Dedifferentiated amniotic fluid mesenchymal stem cell (primary cell): ENCODE data around the gene LGMN.
"Not testable (repeated sequence)": the region's sequence is repeated elsewhere in the genome, so short reads cannot be mapped to it uniquely, and the experiment has no call there.

ENCODE experiments used
- DNase-seq: peaks from one replicate; pipeline ENCODE4 v3.0.0-alpha.2; 2016; ENCODE audit errors: extremely low spot score

The LGMN gene

DNA sequence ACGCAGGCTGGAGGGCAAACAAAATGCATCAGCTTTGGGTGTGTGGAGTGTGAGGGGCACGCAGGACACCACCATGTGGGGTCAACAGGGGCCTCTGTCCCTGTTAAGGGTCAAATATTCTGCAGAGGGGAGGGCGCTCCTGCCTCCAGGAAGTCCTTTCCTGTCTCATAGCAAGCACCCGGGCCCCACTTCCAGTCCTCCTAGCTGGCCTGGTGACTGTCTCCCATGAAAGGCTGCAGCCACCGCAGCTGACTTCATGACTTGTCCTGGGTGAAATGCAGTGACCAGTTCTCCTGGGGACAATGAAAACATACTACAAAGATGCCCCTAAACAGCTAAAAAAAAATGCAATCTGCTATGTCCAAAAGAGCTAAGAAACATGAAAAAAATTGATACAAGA lies 53.6 kb downstream of the LGMN start:
- no peak for DNase-seq

DNA sequence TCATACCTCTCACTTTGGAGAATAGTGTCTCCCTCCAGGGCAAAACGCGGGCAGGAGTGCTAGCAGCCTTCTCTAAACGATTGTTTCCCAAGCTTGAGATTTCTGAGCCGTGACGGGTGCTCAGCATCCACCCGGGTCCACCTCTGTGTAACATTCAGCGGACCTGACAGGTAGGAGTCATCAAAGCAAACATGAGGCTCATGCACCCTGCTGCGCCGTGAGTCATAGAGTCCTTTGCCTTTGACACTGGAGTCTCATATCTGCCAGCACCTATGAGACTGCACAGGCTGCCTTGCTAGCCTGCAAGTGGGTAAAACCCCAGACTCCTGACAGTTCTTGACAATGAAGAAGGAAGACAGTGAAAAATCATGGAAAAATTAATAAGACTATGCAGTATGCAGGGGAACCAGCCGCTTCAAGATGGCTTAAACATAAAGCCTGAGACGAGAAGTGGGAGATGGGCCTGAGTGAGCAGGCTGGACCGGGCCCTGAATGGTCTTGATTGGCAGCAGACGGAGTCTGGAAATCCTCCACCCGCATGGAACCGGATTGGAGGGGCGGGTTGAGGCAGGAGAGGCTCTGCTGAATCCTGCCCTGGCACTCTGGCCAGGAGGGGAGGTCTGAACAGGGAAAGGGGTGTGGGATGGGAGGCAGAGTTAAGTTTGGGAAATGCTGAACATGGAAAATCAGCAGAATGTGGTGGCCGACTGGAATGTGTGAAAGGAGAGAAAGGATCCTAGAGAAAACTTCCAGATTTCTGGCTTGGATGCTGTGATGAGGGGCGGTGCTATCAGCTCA lies 54.2 kb downstream of the LGMN start:
- DNase-seq = no peak

DNA sequence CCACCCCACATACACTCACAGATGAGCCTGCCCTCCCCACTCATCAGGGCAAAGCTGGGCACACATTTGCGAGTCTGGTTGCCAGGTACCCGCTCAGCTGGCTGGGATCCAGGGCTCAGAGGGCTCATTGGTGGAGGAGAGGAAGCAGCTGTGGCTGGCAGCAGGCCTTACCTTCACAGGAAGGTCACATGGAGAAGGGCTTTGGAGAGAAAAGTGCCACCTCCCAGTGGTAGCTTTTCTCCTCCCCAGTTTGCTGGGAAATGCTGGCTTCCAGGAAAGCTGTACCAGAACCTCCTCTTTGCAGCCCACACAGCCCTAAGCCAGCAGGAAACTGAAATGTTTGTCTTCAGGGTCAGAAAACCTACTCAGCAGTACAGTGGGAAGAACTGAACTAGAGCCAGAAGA lies 55.6 kb downstream of the LGMN start:
- DNase-seq = no peak

DNA sequence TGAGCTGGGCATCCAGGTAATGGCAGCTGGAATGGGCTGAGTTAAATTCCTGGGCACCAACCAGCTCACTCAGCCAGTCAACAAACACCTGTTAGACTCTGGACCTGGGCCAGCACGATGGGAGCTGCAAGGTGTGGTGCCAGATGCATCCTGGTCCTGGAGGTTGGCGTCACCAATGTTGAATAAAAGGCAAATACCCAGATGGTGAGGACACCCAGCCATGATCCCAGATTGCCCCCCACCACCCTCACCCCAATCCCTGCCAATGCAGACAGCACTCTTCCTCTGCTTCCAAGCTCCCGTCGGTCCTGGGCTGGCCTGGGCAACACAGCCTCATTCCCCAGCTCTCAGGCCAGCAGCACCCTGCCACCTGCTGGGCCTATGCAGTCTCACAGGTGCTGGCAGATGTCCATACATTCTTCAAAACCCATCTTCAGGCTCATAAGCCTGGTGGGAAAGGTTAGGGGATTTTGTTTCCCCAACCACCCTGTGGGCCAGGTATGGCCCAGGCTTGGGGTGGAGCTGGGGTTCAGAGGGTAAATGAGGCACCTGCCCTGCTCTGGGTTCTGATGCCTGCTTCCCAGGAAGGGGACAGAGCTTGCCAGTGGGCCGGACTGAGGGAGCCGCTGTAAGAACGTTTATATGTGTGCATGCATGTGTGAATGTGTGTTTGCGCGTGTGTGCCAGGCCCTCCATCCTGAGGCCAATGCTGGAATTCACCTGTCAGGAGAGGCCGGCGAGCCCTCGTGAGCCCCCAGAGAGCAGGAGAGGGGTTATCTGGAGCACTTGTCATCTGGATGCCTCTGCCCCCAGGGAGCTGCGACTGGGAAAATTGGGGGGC lies 58.0 kb downstream of the LGMN start:
- DNase-seq = no peak

DNA sequence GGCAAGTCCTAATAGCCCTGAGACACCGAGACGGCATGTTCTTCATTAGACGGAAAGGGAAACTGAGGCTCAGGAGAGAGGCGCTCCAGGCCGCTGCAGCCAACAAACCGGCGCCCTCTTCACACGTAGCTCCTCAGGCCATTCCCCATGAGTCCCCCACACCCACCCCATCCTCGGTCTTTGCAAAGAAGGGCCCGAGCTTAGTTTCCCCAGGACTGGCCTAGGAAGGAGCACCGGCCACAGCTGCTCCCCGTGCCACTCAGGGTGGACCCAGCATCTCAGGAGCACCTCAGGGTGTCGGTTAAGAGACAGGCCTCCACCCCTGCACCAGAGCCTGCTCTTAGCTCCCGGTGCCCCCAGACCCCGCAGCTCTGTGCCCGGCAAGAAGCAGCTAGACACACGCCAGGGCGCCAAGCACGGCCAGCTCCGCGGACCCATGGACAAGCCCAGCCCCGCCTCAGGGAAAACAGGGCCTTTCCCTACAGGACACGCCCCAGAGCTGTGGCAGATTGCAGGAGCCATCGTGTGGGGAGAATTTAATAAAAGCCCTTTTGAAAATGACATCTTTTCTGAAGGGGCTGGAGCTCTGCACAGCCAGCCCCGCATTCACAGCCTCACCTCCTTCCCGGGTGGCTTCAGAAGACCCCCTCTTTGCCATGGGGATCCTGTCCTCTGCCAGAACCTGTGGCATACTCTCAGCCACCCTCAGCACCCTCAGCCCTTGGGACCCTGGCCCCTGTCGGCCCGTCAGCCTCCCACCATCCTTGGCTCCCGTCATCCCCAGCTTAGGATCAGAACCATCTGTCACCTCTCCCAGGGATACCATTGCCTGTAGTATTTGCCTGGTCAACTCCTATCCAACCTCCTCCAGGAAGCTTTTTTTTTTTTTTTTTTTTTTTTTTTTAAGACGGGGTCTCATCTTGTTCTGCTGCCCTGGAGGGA lies 59.7 kb downstream of the LGMN start:
- DNase-seq = no peak

DNA sequence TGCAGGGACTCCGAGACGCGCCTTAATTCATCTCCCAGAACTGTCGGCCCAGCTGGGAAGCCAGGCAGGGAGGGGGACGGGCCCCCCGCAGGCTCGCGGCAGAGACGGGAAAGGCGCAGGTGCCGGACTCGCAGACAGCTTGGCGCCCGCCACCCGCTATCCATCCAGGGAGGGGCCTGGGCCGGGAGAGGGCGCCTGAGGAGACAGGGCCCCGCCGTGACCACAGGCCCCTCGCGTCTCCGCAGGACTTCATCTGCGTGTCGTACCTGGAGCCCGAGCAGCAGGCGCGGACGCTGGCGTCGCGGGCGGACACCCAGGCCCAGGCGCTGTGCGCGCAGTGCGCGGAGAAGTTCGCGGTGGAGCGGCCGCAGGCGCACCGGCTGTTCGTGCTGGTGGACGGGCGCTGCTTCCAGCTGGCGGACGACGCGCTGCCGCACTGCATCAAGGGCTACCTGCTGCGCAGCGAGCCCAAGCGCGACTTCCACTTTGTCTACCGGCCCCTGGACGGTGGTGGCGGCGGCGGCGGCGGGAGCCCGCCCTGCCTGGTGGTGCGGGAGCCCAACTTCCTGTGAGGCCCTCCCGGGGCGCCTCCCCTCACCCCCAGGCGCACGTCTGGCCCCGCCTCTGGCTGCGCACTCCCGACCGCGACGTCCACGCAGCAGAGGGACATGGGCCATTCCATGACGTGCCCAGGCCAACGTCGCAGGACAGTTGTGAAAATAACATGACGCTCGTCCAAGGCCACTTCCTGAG lies 60.6 kb downstream of the LGMN start:
- DNase-seq = no peak

DNA sequence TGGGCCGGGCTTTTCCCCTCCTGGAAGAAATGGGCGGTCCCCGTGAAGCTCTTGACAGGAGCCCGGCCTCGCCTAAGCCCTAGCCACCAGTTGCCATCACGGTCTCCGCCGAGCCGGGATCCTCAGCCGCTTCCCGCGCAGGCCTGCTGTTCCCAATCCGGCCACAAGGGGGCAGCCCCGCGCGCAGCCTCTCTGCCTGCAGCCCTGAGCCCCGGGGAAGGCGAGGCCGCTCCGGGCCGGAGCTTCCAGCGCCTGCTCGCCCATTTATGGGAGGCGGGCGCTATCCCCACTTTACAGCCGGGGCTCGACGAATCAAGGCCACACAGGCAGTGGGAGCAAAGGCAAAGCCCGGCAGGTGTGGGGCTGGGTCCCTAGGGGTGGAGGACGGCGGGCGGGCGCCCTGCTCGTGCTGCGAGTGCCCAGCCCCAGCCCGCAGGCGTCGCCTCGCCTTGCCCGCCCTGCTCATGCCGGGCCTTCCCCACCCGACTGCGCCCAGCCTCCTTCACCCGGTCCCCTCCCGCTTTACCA lies 61.5 kb downstream of the LGMN start:
- peak; percentile 19 for DNase-seq

DNA sequence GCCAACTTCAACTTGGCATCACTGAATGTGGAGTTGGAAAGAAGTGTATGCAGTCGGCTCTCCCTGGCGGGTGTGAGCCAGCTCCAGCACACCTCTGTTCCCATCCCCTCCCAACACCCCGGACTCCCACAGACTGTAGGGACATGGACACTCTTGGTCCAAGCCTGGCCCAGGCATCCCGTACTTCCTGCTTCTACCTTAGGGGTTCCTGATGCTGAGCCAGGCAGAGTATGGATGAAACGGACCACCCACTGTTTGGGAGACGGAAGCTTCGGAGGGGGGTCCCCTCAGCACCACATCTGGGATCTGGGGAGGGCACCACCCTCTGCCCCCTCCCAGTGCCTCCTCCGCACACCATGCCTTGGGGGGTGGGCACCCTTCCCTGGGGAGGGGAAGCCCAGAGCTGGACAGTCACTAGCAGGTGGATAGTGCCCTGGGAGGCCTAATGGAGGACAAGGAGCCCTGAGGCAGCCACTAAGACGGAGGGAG lies 62.0 kb downstream of the LGMN start:
- no peak for DNase-seq

DNA sequence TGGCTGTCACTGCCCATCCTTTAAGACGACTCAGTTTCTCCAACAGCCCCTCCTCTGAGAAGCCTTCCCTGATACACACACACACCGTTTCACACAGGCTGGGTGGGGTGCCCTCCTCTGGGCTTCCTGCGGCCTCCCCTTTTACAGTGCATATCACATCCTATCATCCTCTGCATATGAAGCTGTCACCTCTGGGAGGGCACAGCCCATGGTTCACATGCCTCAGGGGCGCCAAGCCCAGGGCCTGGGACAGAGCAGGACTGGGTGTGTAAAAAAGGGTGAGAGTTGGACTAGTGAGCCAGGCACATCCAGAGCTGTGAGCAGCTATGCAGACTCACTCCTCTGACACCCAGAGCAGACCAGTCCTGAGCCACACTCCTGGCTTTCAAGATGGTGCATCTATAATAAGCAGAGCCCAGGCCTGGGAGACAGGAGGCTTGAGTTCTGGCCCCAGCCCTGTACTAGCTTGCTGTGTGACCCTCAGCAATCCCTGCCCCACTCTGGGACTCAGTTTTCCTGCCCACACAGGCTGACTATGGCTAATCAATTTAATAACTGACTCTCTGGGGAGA lies 62.6 kb downstream of the LGMN start:
- no peak for DNase-seq

DNA sequence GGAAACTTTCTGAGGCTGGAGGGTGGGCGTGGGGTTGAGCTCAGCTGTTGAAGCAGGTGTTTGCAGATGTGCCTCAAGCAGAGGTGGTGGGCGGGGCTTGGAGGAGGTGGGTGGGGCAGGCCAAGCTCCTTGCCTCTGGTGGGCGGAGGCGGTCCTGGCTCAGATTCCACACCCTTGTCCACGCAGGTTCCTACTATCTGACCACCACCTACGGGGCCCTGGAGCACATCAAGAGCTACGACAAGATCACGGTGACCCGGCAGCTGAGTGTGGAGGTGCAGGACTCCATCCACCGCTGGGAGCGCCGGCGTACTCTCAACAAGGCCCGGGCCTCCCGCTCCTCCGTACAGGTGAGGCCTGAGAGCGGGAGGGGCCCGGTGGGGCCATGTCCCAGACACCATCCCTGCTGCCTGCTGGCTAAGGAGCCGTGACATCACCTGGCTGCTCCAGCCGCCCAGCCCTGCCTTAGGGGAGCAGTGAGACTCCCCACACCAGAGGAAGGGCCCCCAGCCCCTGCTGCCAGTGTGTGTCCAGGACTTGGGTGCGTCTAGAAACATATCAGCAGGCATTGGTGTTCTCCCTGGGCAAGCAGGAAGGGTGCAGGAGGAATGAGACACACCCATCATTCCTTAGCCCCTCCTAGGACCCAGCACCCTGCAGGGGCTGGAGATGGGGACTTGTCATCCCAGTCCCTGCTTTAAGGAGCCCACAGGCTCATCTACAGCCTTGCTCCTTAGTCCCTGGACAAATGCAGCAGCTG lies 63.4 kb downstream of the LGMN start:
- DNase-seq = no peak

DNA sequence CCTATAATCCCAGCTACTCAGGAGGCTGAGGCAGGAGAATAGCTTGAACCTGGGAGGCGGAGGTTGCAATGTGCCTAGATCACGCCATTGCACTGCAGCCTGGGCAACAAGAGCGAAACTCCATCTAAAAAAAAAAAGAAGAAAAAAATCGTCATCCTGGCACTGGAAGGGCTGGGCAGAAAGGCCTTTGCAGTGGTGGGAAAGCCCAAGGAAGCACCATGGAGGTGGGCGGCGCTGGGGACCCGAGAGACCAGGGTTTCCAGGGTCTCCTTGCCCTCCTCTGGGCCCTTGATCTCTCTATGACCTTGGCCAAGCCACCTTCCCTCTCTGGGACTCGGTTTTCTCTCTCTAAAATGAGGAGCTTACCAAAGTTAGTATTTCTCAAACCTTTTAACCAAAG lies 65.4 kb downstream of the LGMN start:
- no peak for DNase-seq

DNA sequence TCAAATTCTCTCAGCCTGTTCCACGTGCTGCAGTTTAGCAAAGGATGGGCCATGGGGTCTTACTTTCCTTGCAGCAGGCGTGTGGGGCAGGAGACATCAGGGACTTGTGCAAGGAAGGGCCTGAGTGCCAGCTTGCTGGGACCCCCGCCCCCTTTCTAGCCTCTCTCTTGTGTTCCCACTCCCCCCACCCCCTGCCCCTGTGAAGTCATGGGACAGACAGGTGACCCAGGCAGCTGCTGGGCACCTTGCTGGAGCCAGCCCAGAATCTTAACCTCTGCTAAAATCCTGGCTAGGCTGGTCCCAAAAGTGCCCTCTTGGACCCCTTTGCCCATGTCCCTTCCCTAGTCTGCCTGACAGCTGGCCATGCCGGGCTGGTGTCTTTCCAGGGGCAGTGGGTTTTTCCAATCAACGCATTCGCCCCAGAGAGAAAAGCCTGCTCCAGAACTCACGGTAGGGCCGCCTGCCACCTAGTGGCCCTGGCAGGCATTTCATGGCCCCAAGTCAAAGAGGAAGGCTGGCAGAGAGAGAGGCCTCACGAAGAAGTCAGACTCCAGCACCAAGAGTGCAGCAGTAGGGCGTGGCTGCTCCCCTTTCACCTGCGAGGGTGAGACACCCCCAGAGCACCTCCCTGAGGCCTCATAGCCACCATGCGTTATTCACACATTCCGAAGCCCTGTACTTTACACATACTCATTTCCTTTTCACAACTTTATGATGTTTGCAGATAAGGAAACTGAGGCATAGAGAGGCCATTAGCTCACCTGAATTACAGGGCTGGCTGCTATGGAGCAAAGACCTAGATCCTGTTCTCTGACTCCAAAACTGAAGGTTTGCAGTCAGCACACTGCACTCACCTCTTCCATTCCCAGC lies 67.4 kb downstream of the LGMN start:
- peak; percentile 49 for DNase-seq

DNA sequence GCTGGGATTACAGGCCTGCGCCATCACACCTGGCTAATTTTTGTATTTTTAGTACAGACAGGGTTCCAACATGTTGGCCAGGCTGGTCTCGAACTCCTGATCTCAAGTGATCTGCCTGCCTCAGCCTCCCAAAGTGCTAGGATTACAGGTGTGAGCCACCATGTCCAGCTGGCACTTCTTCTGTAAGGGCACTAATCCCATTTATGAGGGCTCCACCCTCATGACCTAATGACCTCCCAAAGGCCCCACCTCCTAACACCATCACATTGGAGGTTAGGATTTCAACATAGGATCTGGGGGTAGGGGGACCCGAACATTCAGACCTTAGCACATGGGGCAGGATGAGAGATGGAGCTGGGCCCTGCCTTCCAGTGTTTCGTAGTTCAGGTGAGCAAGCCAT lies 68.1 kb downstream of the LGMN start:
- not testable (repeated sequence) for DNase-seq

DNA sequence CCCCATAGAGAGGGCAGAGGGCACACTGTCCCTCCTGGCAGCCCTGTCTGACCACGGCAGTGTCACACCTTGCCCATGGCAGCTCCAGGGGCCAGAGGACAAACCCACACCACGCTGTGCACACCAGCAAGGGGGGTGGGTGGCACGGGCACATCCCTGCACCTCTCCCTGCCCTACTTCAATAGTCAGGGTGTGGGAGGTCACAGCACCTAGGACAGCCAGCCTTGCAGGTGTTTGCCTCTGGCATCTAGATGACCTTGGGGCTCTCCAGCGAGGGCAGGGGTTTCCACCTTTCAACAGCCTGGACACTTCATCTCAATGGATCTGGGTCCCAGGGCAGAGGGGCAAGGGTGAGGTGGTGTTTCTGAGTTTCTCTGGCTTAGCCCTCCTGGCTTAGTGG lies 69.2 kb downstream of the LGMN start:
- DNase-seq = no peak

DNA sequence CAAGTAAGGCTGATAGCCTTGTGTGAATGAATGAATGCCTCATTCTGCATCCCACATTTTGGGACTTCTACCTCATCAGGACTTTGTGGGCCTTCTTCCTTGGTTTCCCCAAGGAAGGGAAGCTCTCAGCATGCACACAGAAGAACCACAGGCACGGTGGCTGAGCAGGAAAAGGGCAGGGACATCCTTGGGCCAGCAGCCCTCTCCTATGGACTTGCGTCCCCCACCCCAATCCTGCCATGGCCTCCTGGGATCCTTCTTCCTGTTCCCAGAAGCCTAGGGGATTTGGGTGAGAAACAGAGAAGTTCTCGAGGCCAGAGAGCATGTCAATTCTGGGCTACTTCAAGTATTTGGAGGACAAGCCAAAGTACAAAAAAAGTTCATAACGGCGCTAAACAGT lies 69.7 kb downstream of the LGMN start:
- DNase-seq = no peak

DNA sequence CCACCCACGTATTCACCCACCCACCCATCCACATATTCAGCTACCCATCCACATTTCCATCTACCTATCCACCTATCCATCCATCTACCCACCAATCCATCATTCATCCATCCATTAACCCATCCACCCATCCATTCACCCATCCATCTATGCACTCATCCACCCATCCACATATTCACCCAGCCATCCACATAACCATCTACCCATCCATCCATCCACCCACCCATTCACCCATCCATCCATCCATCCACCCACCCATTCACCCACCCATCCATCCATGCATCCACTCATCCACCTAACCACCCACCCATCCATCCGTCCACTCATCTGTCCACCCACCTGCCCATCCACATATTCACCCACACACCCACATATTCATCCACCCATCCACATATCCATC lies 70.5 kb downstream of the LGMN start:
- DNase-seq = no peak

DNA sequence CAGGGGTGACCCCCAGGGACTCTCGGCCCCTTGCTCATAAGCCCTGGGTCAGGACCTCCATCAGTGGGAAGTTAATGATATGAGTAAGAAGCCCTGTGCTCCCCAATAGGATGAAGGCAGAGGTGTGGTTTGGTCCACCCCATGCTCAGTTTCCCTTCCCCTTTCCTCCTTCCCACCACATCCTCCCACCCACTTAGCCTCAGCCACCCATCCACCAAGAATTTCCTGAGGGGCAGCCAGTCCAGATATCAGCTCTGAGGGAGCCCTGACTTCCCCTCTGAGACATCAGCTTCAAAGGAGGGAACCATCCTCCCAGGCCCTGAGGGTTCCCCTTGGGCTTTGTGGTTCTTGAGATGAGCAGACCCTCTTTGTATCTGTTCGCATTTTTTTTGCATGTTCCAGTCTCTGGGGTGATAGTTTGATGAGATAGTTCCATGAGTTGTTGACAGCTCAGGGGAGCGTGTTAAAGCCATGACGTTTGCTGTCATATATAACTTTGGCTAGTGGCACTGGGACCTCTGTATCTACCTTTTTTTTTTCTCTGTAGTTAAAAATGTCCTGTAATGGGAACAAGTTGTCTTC lies 71.2 kb downstream of the LGMN start:
- no peak for DNase-seq

DNA sequence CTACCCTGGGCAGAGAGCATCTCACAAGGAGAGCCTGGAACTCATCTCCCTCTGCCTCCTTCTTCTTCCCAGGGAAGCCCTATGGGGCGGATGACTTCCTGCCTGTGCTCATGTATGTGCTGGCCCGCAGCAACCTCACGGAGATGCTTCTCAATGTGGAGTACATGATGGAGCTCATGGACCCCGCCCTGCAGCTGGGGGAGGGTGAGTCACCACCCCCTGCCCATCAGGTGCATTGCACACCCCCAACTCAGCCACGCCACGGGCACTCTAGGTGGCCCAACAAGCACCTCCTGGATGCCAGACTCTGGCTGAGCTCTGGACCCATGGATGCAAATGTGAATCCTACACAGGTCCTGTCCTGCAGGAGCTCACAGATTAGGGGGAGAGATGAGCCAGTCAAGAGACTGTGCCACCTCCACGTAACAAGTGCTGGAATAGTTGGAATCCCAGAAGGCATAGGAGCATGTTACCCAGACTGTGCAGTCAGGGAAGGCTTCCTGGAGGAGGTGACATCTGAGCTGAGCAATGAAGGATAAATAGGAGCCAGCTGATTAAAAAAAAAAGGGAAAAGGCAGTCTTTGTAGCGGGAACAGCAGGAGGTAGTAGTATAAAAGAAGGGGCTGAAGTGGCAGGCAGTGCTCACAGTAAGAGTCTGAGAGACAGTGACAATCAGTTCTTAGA lies 71.9 kb downstream of the LGMN start:
- no peak for DNase-seq
